Measurements from ENCODE around the gene TMEM182. TPM values are rescaled to one million over a fixed set of nuclear protein-coding genes. Genes with fewer than 3 reads are reported as not detected.

Gene TMEM182, protein sequence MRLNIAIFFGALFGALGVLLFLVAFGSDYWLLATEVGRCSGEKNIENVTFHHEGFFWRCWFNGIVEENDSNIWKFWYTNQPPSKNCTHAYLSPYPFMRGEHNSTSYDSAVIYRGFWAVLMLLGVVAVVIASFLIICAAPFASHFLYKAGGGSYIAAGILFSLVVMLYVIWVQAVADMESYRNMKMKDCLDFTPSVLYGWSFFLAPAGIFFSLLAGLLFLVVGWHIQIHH
- total RNA-seq: 1 to 10 TPM in 1 of 4 donors, under 1 TPM in 3; 0.66 to 1.2 (median 0.80) TPM

GRCh38 chr2:102761763-102762162 lies at the start of gene TMEM182:
TSS of gene TMEM182 (plus strand) at chr2:102762031. CDS start at chr2:102762218, 187 bp downstream.
- Histone ChIP-seq H3K27ac (no peak within 1 kb of the TSS), H3K27me3 (no peaks in the 10 kb centered on the region), H3K9me3 (no peaks in the 10 kb centered on the region), H3K36me3 (no peaks in the 10 kb centered on the region), H3K4me1 (peaks cover 0 to 27% (median 6%) of the 10 kb centered on the region in 3 donors), H3K4me3 (no peak within 1 kb of the TSS)
- peak; percentile 53 for ATAC-seq
- TF ChIP-seq EP300 (IDR thresholded peaks at IDR 0.05) (no peak), CTCF (IDR thresholded peaks at IDR 0.05) (no peak), POLR2AphosphoS5 (IDR thresholded peaks at IDR 0.05) (no peak), POLR2A (IDR thresholded peaks at IDR 0.05) (no peak)
- WGBS, 2 donors (ENCODE audit: low coverage in 1 of 2): 65 to 70% methylated on average over 4 of the region's 4 CpGs

DNA sequence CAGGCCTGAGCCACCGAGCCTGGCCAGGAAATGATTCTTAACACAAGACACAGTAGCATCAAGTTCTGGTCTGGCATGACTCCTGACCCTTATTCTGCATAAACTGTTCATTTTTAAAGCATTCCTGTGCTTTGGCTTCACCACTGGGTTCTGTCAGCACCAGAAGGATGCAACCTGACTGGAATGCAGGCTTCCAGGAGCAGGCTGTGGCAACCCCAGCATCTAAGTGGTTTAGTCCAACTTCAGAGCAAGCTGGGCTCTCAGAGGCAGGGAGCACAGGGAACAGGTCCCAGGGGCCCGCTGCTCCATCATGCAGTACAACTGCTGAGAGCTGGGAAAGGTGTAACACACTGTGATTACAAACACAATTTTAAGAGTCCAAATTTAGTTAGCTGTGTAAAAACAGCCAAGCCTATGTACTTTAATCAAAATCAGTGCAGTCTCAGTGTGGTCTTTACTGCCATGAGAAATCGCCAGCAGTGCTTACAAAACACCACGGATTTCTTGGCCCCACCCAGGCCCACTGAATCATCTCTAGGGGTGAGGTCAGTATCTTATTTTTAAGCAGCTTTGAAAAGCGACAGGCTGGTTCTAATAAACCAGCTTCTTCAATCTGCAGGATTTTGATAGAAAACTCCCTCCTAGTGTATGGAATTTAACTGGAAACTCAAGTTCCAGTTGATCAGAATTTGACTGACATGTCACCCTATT lies 44.4 kb upstream of the TMEM182 start:
- H3K36me3 ChIP-seq: peaks cover 3 to 53% of the 10 kb centered on the region in 2 donors
- peak; percentile 90 for ATAC-seq
- no peaks in the 10 kb centered on the region for H3K27me3 ChIP-seq
- H3K27ac ChIP-seq: peak overlapping the region in 1 of 4 donors; percentile 43
- WGBS, 2 donors (ENCODE audit: low coverage in 1 of 2): 56 to 63% methylated on average over 2 to 4 of the region's 5 CpGs
- TF ChIP-seq EP300 (IDR thresholded peaks at IDR 0.05): no peak
- TF ChIP-seq POLR2AphosphoS5 (IDR thresholded peaks at IDR 0.05): no peak
- no peak for TF ChIP-seq POLR2A (IDR thresholded peaks at IDR 0.05)
- no peak for TF ChIP-seq CTCF (IDR thresholded peaks at IDR 0.05)
- H3K9me3 ChIP-seq: no peaks in the 10 kb centered on the region
- no peak overlapping the region for H3K4me3 ChIP-seq
- no peaks in the 10 kb centered on the region for H3K4me1 ChIP-seq

DNA sequence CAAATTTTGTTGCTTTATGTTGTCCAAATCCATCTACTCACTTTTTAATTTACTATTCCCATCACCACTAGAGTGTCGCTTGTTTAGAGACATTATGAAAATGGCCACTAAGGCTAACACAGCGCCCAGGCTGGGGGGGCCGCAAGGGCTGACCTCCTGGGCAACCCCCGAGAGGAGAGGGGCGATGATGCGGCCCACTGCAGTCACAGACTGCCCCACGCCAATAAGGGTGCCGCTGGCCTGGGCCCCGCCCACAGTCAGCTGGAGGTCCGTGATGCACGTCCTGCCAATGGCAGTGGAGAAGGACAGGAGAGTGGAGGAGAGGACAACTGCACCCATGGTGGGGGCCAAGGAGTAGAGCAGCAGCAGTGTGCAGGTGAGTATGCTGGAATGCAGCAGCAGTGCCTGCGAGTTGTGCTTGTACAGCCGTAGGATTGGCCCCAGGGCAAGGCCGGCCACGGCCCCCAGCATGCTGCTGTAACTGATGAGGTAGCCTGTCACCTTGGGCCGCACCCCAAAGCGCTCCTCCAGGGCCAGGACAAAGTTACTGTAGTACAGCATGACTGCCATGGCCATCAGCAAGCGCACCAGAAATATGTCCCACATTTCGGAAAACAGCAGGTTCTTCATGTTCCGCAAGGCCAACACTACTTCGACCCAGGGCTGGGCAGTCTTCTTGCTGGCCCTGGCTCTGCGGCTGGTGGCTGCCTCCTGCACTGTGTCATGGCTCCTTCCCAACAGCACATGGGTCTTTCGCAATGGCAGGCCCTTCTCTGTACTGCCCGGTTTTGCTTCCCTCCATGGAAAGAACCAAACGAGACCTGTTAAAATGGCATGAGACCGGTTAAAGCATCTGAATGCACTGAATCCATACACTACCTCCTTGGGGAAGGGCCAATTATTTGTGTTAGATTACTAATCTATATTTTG lies 43.2 kb upstream of the TMEM182 start:
- TF ChIP-seq POLR2AphosphoS5 (IDR thresholded peaks at IDR 0.05): no peak
- no peak for TF ChIP-seq EP300 (IDR thresholded peaks at IDR 0.05)
- TF ChIP-seq POLR2A (IDR thresholded peaks at IDR 0.05): no peak
- no peak for TF ChIP-seq CTCF (IDR thresholded peaks at IDR 0.05)
- Histone ChIP-seq H3K27me3 (no peaks in the 10 kb centered on the region), H3K27ac (peak overlapping the region in 1 of 4 donors; percentile 16), H3K4me3 (no peak overlapping the region), H3K36me3 (peaks cover 3 to 65% of the 10 kb centered on the region in 2 donors), H3K9me3 (no peaks in the 10 kb centered on the region), H3K4me1 (no peaks in the 10 kb centered on the region)
- ATAC-seq: no peak
- WGBS, 2 donors (ENCODE audit: low coverage in 1 of 2): 96 to 100% methylated on average over 4 to 7 of the region's 26 CpGs

DNA sequence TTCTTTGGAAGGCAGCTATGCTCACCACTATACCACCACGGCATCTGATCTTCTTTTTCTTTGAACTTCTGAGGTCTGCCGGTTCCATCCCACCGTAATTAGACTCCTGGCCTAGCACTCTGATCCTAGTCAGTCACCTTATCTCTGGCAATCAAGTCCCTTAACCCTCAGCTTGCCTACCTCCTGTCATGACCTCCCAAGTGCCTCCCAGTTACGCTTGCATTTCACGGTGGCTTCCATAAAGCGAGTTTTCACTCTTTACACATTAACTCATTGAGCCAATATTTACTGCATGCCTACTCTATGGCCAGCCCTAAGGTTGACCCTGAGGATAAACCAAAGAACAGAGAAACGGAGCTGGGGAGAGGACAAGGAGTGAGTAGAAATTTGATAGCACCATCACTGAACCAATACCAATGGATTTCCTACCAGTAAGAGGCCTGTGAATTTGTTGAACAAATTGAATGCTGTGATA lies 37.8 kb upstream of the TMEM182 start:
- H3K4me3 ChIP-seq: no peak overlapping the region
- H3K27me3 ChIP-seq: no peaks in the 10 kb centered on the region
- peaks cover 0 to 85% of the 10 kb centered on the region in 2 donors for H3K36me3 ChIP-seq
- TF ChIP-seq CTCF (IDR thresholded peaks at IDR 0.05) (no peak), POLR2A (IDR thresholded peaks at IDR 0.05) (no peak), POLR2AphosphoS5 (IDR thresholded peaks at IDR 0.05) (no peak)
- WGBS, 2 donors (ENCODE audit: low coverage in 1 of 2): 81 to 88% methylated on average over 6 to 7 of the region's 7 CpGs
- H3K27ac ChIP-seq: no peak overlapping the region
- no peak for ATAC-seq
- H3K4me1 ChIP-seq: no peaks in the 10 kb centered on the region
- H3K9me3 ChIP-seq: no peaks in the 10 kb centered on the region
